ENCODE measurements around the gene RGS13. TPM values are rescaled to one million over a fixed set of nuclear protein-coding genes. Genes with fewer than 3 reads are reported as not detected.

Gene RGS13, protein sequence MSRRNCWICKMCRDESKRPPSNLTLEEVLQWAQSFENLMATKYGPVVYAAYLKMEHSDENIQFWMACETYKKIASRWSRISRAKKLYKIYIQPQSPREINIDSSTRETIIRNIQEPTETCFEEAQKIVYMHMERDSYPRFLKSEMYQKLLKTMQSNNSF
- total RNA-seq (under 1 TPM in 3 of 9 donors, not detected in 6; 0.17 to 0.45 (median 0.19) TPM), polyA plus RNA-seq (not detected)
- long read RNA-seq, donor 1, result 0 reads
- long read RNA-seq, donor 2, result 0 reads
- long read RNA-seq, donor 3, result 0 reads

DNA sequence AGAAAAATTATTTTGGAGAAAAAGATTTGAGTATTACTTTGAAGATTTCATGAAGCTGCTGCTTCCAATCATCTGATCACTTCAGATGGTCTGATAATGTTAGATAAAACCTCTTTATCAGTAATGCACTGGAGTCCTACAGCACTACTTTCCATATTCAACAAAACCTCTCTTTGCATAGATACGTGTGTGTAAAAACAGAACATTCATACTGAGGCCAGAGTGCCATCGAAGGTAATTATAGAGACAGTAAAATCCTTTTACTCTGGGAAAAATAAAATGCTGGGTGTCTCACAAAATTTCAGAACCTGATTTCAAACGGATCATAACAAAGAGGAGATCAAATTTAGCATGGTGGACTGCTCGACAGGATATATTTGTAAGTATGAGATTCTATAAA is at the start of gene RGS13:
RGS13 (plus strand) TSS at position 209 of the 400 bp plus-strand sequence. CDS start 8,188 bp downstream, outside the sequence.
- WGBS, 4 donors, result 58 to 66% (median 63%) methylated on average over 4 of the region's 4 CpGs
- intact Hi-C loops (cut with DNase I), result loop anchor here in 1 of 10 donors (10.0 kb wide), 1 partner anchor 159 kb away; no protein-coding TSS in a partner anchor

DNA sequence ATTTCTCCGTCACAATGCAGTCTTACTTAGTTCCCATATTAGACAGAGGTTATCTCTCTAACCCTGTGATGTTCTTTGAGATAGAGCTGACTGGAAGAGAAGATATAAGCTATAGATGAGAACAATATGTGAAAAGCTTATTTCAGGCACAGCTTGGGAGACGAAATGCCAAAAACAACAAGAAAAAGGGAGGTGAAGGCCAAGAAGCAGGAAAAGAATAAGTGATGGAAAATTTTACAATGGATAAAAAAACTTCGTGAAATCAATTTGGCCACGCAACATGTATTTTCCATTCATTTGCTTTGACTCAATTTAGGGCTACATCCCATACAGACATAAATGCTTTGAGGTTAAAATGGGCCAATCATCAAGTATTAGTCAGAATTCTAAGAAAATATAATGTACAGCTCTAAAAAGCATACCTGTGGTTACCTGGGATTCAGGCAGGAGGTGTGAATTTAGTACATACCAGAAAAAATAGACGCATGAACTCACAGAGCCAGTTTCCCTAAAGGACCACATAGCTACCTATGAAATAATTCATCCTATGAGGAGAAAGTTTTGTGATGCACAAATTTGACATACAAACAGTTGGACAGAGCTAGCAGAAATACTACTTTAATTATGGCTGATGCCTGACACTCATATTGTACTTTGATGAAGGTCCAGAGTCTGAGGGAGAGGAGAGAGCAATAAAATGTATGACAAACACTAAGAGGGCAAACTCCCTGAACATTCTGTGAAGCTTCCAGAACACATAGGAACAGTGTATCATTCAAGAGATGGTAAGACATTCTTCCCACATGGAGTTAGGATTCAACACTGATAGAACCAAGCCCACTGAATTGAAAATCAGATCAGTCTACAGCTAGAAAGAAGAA is 48.3 kb upstream of the RGS13 start:
- Histone ChIP-seq H3K4me3 (no peak overlapping the region), H3K27me3 (no peaks in the 10 kb centered on the region), H3K4me1 (no peaks in the 10 kb centered on the region), H3K27ac (peak overlapping the region in 2 of 12 donors; percentile 30 to 35), H3K9me3 (no peaks in the 10 kb centered on the region), H3K36me3 (no peaks in the 10 kb centered on the region)
- DNase-seq (no peak), ATAC-seq (no peak)
- WGBS, 4 donors, result 75 to 79% (median 77%) methylated on average over 5 of the region's 5 CpGs
- intact Hi-C loops (cut with DNase I), result no loop called here
- TF ChIP-seq, protein P1, sequence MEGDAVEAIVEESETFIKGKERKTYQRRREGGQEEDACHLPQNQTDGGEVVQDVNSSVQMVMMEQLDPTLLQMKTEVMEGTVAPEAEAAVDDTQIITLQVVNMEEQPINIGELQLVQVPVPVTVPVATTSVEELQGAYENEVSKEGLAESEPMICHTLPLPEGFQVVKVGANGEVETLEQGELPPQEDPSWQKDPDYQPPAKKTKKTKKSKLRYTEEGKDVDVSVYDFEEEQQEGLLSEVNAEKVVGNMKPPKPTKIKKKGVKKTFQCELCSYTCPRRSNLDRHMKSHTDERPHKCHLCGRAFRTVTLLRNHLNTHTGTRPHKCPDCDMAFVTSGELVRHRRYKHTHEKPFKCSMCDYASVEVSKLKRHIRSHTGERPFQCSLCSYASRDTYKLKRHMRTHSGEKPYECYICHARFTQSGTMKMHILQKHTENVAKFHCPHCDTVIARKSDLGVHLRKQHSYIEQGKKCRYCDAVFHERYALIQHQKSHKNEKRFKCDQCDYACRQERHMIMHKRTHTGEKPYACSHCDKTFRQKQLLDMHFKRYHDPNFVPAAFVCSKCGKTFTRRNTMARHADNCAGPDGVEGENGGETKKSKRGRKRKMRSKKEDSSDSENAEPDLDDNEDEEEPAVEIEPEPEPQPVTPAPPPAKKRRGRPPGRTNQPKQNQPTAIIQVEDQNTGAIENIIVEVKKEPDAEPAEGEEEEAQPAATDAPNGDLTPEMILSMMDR (IDR thresholded peaks at IDR 0.05), result no peak
- TF ChIP-seq POLR2A (IDR thresholded peaks at IDR 0.05), result no peak

More for the DNA sequence above, at the start of gene RGS13:
- ATAC-seq (no peak), DNase-seq (no peak)
- Histone ChIP-seq H3K27me3 (no peaks in the 10 kb centered on the region), H3K36me3 (no peaks in the 10 kb centered on the region), H3K9me3 (no peaks in the 10 kb centered on the region), H3K4me1 (peaks cover 0 to 16% (median 0%) of the 10 kb centered on the region in 12 donors), H3K4me3 (no peak within 1 kb of the TSS), H3K27ac (no peak within 1 kb of the TSS)
- no peak for TF ChIP-seq POLR2A (IDR thresholded peaks at IDR 0.05)
- TF ChIP-seq, protein P1 (IDR thresholded peaks at IDR 0.05), result no peak

DNA sequence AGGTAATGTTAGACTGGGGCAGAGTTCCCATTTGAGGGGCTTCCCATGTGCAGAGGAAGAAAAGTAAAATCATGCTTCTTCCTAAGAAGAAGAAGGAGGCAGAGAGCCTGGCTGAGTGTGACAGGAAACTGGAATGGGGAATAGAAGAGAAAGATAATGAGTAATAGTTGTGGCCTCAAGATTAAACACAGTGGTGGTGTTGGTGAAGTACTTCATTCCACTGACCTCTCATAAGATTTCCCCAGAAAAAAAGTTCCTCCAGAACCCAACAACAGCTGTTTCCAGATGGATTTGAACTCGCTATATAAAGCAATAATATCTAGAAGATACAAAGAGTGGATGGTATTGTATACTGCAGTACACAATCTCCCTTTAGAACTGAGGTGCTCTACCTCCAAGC is 47.4 kb upstream of the RGS13 start:
- H3K4me3 ChIP-seq, result no peak overlapping the region
- no peaks in the 10 kb centered on the region for H3K4me1 ChIP-seq
- peak overlapping the region in 1 of 12 donors; percentile 12 for H3K27ac ChIP-seq
- 61 to 72% (median 66%) methylated on average over 1 of the region's 1 CpG for WGBS, 4 donors
- H3K27me3 ChIP-seq, result no peaks in the 10 kb centered on the region
- no peaks in the 10 kb centered on the region for H3K9me3 ChIP-seq
- no peak for DNase-seq
- TF ChIP-seq, protein P1 (IDR thresholded peaks at IDR 0.05), result no peak
- no peak for TF ChIP-seq POLR2A (IDR thresholded peaks at IDR 0.05)
- H3K36me3 ChIP-seq, result no peaks in the 10 kb centered on the region
- ATAC-seq, result peak in 1 of 4 donors; percentile 46
- intact Hi-C loops (cut with DNase I), result no loop called here

DNA sequence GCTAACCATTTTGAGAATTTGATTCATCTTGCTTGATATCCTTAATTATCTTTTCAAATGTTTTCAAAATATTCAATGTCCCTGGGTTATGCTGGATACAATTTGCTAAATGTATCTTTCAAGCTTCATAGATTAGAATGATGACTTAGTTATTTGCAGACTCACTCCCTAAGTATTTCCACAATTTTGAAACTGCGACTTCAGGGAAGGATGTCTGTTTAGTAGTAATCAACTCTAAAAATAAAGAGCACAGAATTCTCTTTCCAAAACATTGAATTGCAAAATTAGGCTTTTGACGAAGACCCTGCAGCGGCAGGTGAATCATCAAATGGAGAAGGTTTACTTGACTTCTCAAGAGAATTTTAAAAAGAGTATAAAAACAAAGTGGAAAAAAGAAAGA is 46.1 kb upstream of the RGS13 start:
- Histone ChIP-seq H3K4me1 (no peaks in the 10 kb centered on the region), H3K36me3 (no peaks in the 10 kb centered on the region), H3K9me3 (no peaks in the 10 kb centered on the region), H3K27ac (peak overlapping the region in 1 of 12 donors; percentile 48), H3K4me3 (no peak overlapping the region), H3K27me3 (no peaks in the 10 kb centered on the region)
- TF ChIP-seq, protein P1 (IDR thresholded peaks at IDR 0.05), result no peak
- no peak for TF ChIP-seq POLR2A (IDR thresholded peaks at IDR 0.05)
- WGBS, 4 donors, result 84 to 88% (median 86%) methylated on average over 3 of the region's 3 CpGs
- intact Hi-C loops (cut with DNase I), result no loop called here
- DNase-seq (no peak), ATAC-seq (no peak)
